ENCODE data around the gene EVA1A.

EVA1A gene

GRCh38 chr2:75512455-75513212 lies 48.1 kb downstream of the EVA1A start:
- no peak overlapping the region for H3K4me3 ChIP-seq (ENCODE audit: low read length)
- no peaks in the 10 kb centered on the region for H3K36me3 ChIP-seq (ENCODE audit: control insufficient read depth, insufficient read depth, low read length)
- no peak overlapping the region for H3K9ac ChIP-seq (ENCODE audit: low read length)
- H3K4me1 ChIP-seq (ENCODE audit: control insufficient read depth, insufficient read depth, low read length), result no peaks in the 10 kb centered on the region
- no peaks in the 10 kb centered on the region for H3K27me3 ChIP-seq (ENCODE audit: control insufficient read depth, insufficient read depth, low read length)
- no peak overlapping the region for H3K27ac ChIP-seq (ENCODE audit: low read depth, low read length)

GRCh38 chr2:75506101-75506697 lies 54.5 kb downstream of the EVA1A start:
- Histone ChIP-seq H3K4me3 (ENCODE audit: low read length) (no peak overlapping the region), H3K27ac (ENCODE audit: low read depth, low read length) (no peak overlapping the region), H3K4me1 (ENCODE audit: control insufficient read depth, insufficient read depth, low read length) (no peaks in the 10 kb centered on the region), H3K9ac (ENCODE audit: low read length) (no peak overlapping the region), H3K27me3 (ENCODE audit: control insufficient read depth, insufficient read depth, low read length) (no peaks in the 10 kb centered on the region), H3K36me3 (ENCODE audit: control insufficient read depth, insufficient read depth, low read length) (no peaks in the 10 kb centered on the region)

GRCh38 chr2:75505012-75505411 lies 55.7 kb downstream of the EVA1A start:
- no peak overlapping the region for H3K9ac ChIP-seq (ENCODE audit: low read length)
- no peaks in the 10 kb centered on the region for H3K27me3 ChIP-seq (ENCODE audit: control insufficient read depth, insufficient read depth, low read length)
- no peaks in the 10 kb centered on the region for H3K36me3 ChIP-seq (ENCODE audit: control insufficient read depth, insufficient read depth, low read length)
- no peaks in the 10 kb centered on the region for H3K4me1 ChIP-seq (ENCODE audit: control insufficient read depth, insufficient read depth, low read length)
- H3K27ac ChIP-seq (ENCODE audit: low read depth, low read length), result no peak overlapping the region
- no peak overlapping the region for H3K4me3 ChIP-seq (ENCODE audit: low read length)

GRCh38 chr2:75503048-75503607 lies 57.6 kb downstream of the EVA1A start:
- Histone ChIP-seq H3K36me3 (ENCODE audit: control insufficient read depth, insufficient read depth, low read length) (no peaks in the 10 kb centered on the region), H3K27me3 (ENCODE audit: control insufficient read depth, insufficient read depth, low read length) (no peaks in the 10 kb centered on the region), H3K4me1 (ENCODE audit: control insufficient read depth, insufficient read depth, low read length) (no peaks in the 10 kb centered on the region), H3K9ac (ENCODE audit: low read length) (no peak overlapping the region), H3K27ac (ENCODE audit: low read depth, low read length) (no peak overlapping the region), H3K4me3 (ENCODE audit: low read length) (no peak overlapping the region)

- no peak overlapping the region for H3K27ac ChIP-seq (ENCODE audit: low read depth, low read length)
These were observed 60.1 kb downstream of the EVA1A start for GRCh38 chr2:75500633-75501032.

GRCh38 chr2:75499534-75499933 lies 61.2 kb downstream of the EVA1A start:
- H3K4me1 ChIP-seq (ENCODE audit: control insufficient read depth, insufficient read depth, low read length), result no peaks in the 10 kb centered on the region
- H3K4me3 ChIP-seq (ENCODE audit: low read length), result no peak overlapping the region
- no peak overlapping the region for H3K9ac ChIP-seq (ENCODE audit: low read length)
- H3K27me3 ChIP-seq (ENCODE audit: control insufficient read depth, insufficient read depth, low read length), result no peaks in the 10 kb centered on the region
- H3K27ac ChIP-seq (ENCODE audit: low read depth, low read length), result no peak overlapping the region
- H3K36me3 ChIP-seq (ENCODE audit: control insufficient read depth, insufficient read depth, low read length), result no peaks in the 10 kb centered on the region

More at GRCh38 chr2:75500633-75501032, 60.1 kb downstream of the EVA1A start:
- Histone ChIP-seq H3K4me1 (ENCODE audit: control insufficient read depth, insufficient read depth, low read length) (no peaks in the 10 kb centered on the region), H3K9ac (ENCODE audit: low read length) (no peak overlapping the region), H3K4me3 (ENCODE audit: low read length) (no peak overlapping the region), H3K27me3 (ENCODE audit: control insufficient read depth, insufficient read depth, low read length) (no peaks in the 10 kb centered on the region), H3K36me3 (ENCODE audit: control insufficient read depth, insufficient read depth, low read length) (no peaks in the 10 kb centered on the region)

GRCh38 chr2:75498907-75499306 lies 61.8 kb downstream of the EVA1A start:
- H3K9ac ChIP-seq (ENCODE audit: low read length), result no peak overlapping the region
- H3K27ac ChIP-seq (ENCODE audit: low read depth, low read length), result no peak overlapping the region
- no peaks in the 10 kb centered on the region for H3K36me3 ChIP-seq (ENCODE audit: control insufficient read depth, insufficient read depth, low read length)
- H3K4me3 ChIP-seq (ENCODE audit: low read length), result no peak overlapping the region
- no peaks in the 10 kb centered on the region for H3K27me3 ChIP-seq (ENCODE audit: control insufficient read depth, insufficient read depth, low read length)
- H3K4me1 ChIP-seq (ENCODE audit: control insufficient read depth, insufficient read depth, low read length), result no peaks in the 10 kb centered on the region

GRCh38 chr2:75497256-75497655 lies 63.5 kb downstream of the EVA1A start:
- H3K27ac ChIP-seq (ENCODE audit: low read depth, low read length), result no peak overlapping the region
- H3K27me3 ChIP-seq (ENCODE audit: control insufficient read depth, insufficient read depth, low read length), result no peaks in the 10 kb centered on the region
- H3K36me3 ChIP-seq (ENCODE audit: control insufficient read depth, insufficient read depth, low read length), result no peaks in the 10 kb centered on the region
- no peak overlapping the region for H3K4me3 ChIP-seq (ENCODE audit: low read length)
- H3K4me1 ChIP-seq (ENCODE audit: control insufficient read depth, insufficient read depth, low read length), result no peaks in the 10 kb centered on the region
- H3K9ac ChIP-seq (ENCODE audit: low read length), result no peak overlapping the region

- H3K4me3 ChIP-seq (ENCODE audit: low read length), result no peak overlapping the region
- H3K27me3 ChIP-seq (ENCODE audit: control insufficient read depth, insufficient read depth, low read length), result no peaks in the 10 kb centered on the region
- no peaks in the 10 kb centered on the region for H3K36me3 ChIP-seq (ENCODE audit: control insufficient read depth, insufficient read depth, low read length)
- H3K4me1 ChIP-seq (ENCODE audit: control insufficient read depth, insufficient read depth, low read length), result no peaks in the 10 kb centered on the region
- no peak overlapping the region for H3K27ac ChIP-seq (ENCODE audit: low read depth, low read length)
- no peak overlapping the region for H3K9ac ChIP-seq (ENCODE audit: low read length)
These were observed 64.9 kb downstream of the EVA1A start for GRCh38 chr2:75495862-75496261.

- Histone ChIP-seq H3K27me3 (ENCODE audit: control insufficient read depth, insufficient read depth, low read length) (no peaks in the 10 kb centered on the region), H3K27ac (ENCODE audit: low read depth, low read length) (no peak overlapping the region), H3K9ac (ENCODE audit: low read length) (no peak overlapping the region), H3K4me3 (ENCODE audit: low read length) (no peak overlapping the region), H3K4me1 (ENCODE audit: control insufficient read depth, insufficient read depth, low read length) (no peaks in the 10 kb centered on the region), H3K36me3 (ENCODE audit: control insufficient read depth, insufficient read depth, low read length) (no peaks in the 10 kb centered on the region)
These were observed 66.5 kb downstream of the EVA1A start for GRCh38 chr2:75494137-75494769.

GRCh38 chr2:75493230-75493629 lies 67.5 kb downstream of the EVA1A start:
- no peak overlapping the region for H3K27ac ChIP-seq (ENCODE audit: low read depth, low read length)

GRCh38 chr2:75491129-75491753 lies 69.5 kb downstream of the EVA1A start:
- Histone ChIP-seq H3K27ac (ENCODE audit: low read depth, low read length) (no peak overlapping the region), H3K36me3 (ENCODE audit: control insufficient read depth, insufficient read depth, low read length) (no peaks in the 10 kb centered on the region), H3K9ac (ENCODE audit: low read length) (no peak overlapping the region), H3K27me3 (ENCODE audit: control insufficient read depth, insufficient read depth, low read length) (no peaks in the 10 kb centered on the region), H3K4me1 (ENCODE audit: control insufficient read depth, insufficient read depth, low read length) (no peaks in the 10 kb centered on the region), H3K4me3 (ENCODE audit: low read length) (no peak overlapping the region)

More at GRCh38 chr2:75493230-75493629, 67.5 kb downstream of the EVA1A start:
- Histone ChIP-seq H3K4me1 (ENCODE audit: control insufficient read depth, insufficient read depth, low read length) (no peaks in the 10 kb centered on the region), H3K36me3 (ENCODE audit: control insufficient read depth, insufficient read depth, low read length) (no peaks in the 10 kb centered on the region), H3K9ac (ENCODE audit: low read length) (no peak overlapping the region), H3K27me3 (ENCODE audit: control insufficient read depth, insufficient read depth, low read length) (no peaks in the 10 kb centered on the region), H3K4me3 (ENCODE audit: low read length) (no peak overlapping the region)

All from rectal smooth muscle tissue (tissue), 1 donor.